ENCODE data around the gene IDH3A.

DNA sequence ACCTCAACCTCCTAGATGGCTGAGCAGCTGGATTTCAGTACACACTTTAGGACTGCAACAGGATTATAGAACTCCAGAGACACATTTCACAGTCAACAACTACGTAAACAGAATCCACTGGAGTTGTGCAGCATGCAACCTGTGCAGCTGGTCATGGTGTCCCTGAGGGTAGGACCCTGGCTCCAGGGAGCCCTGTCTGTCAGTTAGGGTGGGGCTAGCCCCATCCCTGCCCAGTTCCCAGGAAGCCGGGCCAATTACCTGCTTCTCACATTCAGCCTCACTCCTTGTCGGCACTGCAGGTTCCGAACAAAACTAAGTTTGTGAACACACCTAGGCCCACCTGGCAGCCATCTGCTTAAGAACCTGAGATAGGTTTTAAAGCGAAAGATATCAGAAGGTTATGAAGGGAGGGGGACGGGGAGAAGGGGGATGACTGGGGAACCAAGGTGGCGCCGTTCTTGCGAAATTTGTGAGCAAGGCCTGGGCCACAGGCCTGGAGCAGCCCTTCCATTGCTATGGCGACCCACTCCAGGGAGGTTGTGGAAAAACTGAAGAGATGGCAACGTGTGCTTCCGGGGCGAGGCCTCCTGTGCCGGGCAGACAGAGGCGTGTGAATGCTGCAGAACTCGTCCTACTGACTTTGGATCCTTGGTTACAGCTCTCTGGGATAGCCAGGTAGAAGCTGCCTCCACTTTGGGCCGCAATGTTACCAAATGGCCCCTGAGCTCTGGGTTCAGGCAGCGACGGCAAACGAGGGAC, 59.9 kb downstream of the IDH3A start:
- TF ChIP-seq, protein P1, sequence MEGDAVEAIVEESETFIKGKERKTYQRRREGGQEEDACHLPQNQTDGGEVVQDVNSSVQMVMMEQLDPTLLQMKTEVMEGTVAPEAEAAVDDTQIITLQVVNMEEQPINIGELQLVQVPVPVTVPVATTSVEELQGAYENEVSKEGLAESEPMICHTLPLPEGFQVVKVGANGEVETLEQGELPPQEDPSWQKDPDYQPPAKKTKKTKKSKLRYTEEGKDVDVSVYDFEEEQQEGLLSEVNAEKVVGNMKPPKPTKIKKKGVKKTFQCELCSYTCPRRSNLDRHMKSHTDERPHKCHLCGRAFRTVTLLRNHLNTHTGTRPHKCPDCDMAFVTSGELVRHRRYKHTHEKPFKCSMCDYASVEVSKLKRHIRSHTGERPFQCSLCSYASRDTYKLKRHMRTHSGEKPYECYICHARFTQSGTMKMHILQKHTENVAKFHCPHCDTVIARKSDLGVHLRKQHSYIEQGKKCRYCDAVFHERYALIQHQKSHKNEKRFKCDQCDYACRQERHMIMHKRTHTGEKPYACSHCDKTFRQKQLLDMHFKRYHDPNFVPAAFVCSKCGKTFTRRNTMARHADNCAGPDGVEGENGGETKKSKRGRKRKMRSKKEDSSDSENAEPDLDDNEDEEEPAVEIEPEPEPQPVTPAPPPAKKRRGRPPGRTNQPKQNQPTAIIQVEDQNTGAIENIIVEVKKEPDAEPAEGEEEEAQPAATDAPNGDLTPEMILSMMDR (conservative IDR thresholded peaks at IDR 0.05; ENCODE audit: low read length) = no peak
- no peak for TF ChIP-seq EZH2phosphoT487 (IDR thresholded peaks at IDR 0.05; ENCODE audit: borderline replicate concordance)

All from Loucy (cell line).